Breast epithelium (tissue), 3 donors: Measurements from ENCODE around the gene AGAP1.

ENCODE experiments used
- CTCF ChIP-seq, 3 donors: fragments of 450-650 bp; IDR thresholded peaks; one replicate each; pipeline ENCODE4 v1.5.1; 2016 to 2017; ENCODE audit warnings: antibody characterized with exemption in 3 of 3, mild to moderate bottlenecking in 3 of 3, moderate library complexity in 3 of 3
- POLR2A ChIP-seq: fragments of 450-650 bp; IDR thresholded peaks from one replicate; pipeline ENCODE4 v1.6.1; 2016; ENCODE audit warnings: antibody characterized with exemption, mild to moderate bottlenecking, moderate library complexity
- POLR2AphosphoS5 ChIP-seq, 3 donors: sonication (generic); formaldehyde crosslinking; IDR thresholded peaks; one replicate each; pipeline ENCODE4 v1.6.1; 2017; ENCODE audit warnings: antibody characterized with exemption in 3 of 3

GRCh38 chr2:235641956-235642355, 148.1 kb downstream of the AGAP1 start:
- TF ChIP-seq CTCF (IDR thresholded peaks at IDR 0.05) (no peak), POLR2A (no peak), POLR2AphosphoS5 (IDR thresholded peaks at IDR 0.05) (no peak)
